HEK293T (cell line): Measurements from ENCODE around the gene C1QTNF1.

ENCODE experiments used
- CTCF ChIA-PET: fragments of 350-600 bp; formaldehyde crosslinking; extraction: SDS; loops from one replicate; lab custom pipeline; 2021; ENCODE audit warnings: antibody characterized with exemption, inconsistent platforms; lab: Yijun Ruan, JAX
- POLR2A ChIA-PET: fragments of 350-600 bp; formaldehyde crosslinking; extraction: SDS; loops from one replicate; lab custom pipeline; 2020; ENCODE audit warnings: antibody characterized with exemption, inconsistent platforms; lab: Yijun Ruan, JAX
- DNase-seq: peaks from one replicate; pipeline ENCODE4 v3.0.0; 2012; ENCODE audit warnings: mixed read lengths; ENCODE audit errors: extremely low spot score
- ARNT ChIP-seq: fragments of 450-650 bp; IDR thresholded peaks from 2 replicates; pipeline ENCODE4 v1.6.1; 2017; ENCODE audit warnings: mild to moderate bottlenecking
- BHLHE40 ChIP-seq: fragments of 450-650 bp; IDR thresholded peaks from 2 replicates; pipeline ENCODE4 v1.6.1; 2016; ENCODE audit warnings: mild to moderate bottlenecking, moderate library complexity, borderline replicate concordance
- CTBP1 ChIP-seq: fragments of 450-650 bp; IDR thresholded peaks from 2 replicates; pipeline ENCODE4 v1.6.1; 2016; ENCODE audit warnings: borderline replicate concordance
- ELF4 ChIP-seq: fragments of 450-650 bp; IDR thresholded peaks from 2 replicates; pipeline ENCODE4 v1.6.1; 2017; ENCODE audit warnings: antibody characterized with exemption
- FOXA1 ChIP-seq: fragments of 450-650 bp; IDR thresholded peaks from 2 replicates; pipeline ENCODE4 v1.6.1; 2016; ENCODE audit warnings: mild to moderate bottlenecking
- FOXK2 ChIP-seq: fragments of 450-650 bp; IDR thresholded peaks from 2 replicates; pipeline ENCODE4 v1.6.1; 2016; ENCODE audit warnings: mild to moderate bottlenecking
- FOXM1 ChIP-seq: fragments of 450-650 bp; IDR thresholded peaks from 2 replicates; pipeline ENCODE4 v1.6.1; 2017; ENCODE audit warnings: mild to moderate bottlenecking, borderline replicate concordance
- HDGF ChIP-seq: fragments of 450-650 bp; IDR thresholded peaks from 2 replicates; pipeline ENCODE4 v1.6.1; 2017; ENCODE audit warnings: antibody characterized with exemption, borderline replicate concordance
- L3MBTL2 ChIP-seq: fragments of 450-650 bp; conservative IDR thresholded peaks from 2 replicates; pipeline ENCODE4 v1.6.1; 2016; ENCODE audit warnings: mild to moderate bottlenecking
- LEF1 ChIP-seq: fragments of 450-650 bp; IDR thresholded peaks from 2 replicates; pipeline ENCODE4 v1.6.1; 2017; ENCODE audit warnings: mild to moderate bottlenecking, borderline replicate concordance
- NFRKB ChIP-seq: fragments of 450-650 bp; IDR thresholded peaks from 2 replicates; pipeline ENCODE4 v1.6.1; 2016; ENCODE audit warnings: mild to moderate bottlenecking, moderate library complexity
- SP1 ChIP-seq: fragments of 450-650 bp; IDR thresholded peaks from 2 replicates; pipeline ENCODE4 v1.6.1; 2017
- SUZ12 ChIP-seq: fragments of 450-650 bp; IDR thresholded peaks from 2 replicates; pipeline ENCODE4 v1.6.1; 2016; ENCODE audit warnings: mild to moderate bottlenecking
- TARDBP ChIP-seq: fragments of 450-650 bp; IDR thresholded peaks from 2 replicates; pipeline ENCODE4 v1.6.1; 2016
- ZNF384 ChIP-seq: fragments of 450-650 bp; IDR thresholded peaks from 2 replicates; pipeline ENCODE4 v1.6.1; 2016
- TF ChIP-seq, protein P1 (sequence below): fragments of 450-650 bp; IDR thresholded peaks from 2 replicates; pipeline ENCODE4 v1.6.1; 2016

Gene C1QTNF1

DNA sequence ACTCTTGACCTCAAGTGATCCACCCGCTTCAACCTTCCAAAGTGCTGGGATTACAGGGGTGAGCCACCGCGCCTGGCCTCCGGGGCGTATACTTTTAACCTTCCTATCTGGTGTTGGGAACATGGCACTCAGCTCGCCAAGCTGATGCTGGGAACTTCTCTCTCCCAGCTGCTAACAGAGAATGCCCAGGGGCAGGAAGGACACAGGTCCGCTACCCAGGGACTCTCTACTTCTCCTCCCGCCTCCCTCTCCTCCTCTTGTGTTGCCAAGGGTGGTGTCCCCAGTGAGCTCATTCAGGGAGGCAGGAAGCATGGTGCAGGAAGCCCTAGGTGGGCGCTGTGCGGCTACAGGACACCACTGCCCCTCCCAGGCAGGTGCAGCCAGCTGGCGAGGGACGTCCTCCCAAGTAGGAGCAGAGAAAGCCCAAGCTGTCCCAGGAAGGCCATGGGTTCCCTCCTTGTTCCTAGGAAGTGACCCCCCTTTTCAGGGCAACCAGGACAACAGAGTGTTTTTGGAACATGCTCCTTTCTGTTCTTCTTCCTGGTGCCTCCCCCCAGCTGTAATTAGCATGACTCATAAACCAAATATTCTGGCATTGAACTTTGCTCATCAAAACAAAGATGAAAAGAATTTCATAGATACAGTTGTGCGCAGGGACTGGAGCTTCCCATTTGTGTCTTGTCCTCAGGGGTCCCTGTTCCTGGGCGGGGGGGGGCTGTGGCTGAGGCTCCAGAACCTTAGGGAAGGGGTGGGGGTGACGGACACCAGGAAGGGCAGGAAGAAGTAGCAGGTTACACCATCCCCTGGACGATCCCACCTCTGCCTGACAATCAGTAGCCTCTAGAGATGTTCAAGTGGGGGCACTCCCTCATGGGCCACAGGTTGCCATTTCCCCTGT, 2.7 kb downstream of the C1QTNF1 start:
- TF ChIP-seq, protein P1, sequence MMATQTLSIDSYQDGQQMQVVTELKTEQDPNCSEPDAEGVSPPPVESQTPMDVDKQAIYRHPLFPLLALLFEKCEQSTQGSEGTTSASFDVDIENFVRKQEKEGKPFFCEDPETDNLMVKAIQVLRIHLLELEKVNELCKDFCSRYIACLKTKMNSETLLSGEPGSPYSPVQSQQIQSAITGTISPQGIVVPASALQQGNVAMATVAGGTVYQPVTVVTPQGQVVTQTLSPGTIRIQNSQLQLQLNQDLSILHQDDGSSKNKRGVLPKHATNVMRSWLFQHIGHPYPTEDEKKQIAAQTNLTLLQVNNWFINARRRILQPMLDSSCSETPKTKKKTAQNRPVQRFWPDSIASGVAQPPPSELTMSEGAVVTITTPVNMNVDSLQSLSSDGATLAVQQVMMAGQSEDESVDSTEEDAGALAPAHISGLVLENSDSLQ, result no peak
- TF ChIP-seq L3MBTL2, result no peak
- no peak for TF ChIP-seq BHLHE40
- no peak for TF ChIP-seq SUZ12
- no peak for TF ChIP-seq HDGF
- no peak for TF ChIP-seq ELF4
- no peak for TF ChIP-seq FOXK2
- TF ChIP-seq LEF1, result no peak
- no peak for TF ChIP-seq CTBP1
- no peak for TF ChIP-seq NFRKB
- POLR2A ChIA-PET, result interaction anchor here (2.5 kb wide), 1 partner anchor 17 kb away, joined by 7 read pairs; the partner anchor contains the start of gene CANT1
- CTCF ChIA-PET, result interaction anchor here (0.6 to 3.6 kb wide), 2 partner anchors 15 to 18 kb away, joined by 3 to 17 read pairs; no protein-coding TSS in a partner anchor
- DNase-seq, result no peak

DNA sequence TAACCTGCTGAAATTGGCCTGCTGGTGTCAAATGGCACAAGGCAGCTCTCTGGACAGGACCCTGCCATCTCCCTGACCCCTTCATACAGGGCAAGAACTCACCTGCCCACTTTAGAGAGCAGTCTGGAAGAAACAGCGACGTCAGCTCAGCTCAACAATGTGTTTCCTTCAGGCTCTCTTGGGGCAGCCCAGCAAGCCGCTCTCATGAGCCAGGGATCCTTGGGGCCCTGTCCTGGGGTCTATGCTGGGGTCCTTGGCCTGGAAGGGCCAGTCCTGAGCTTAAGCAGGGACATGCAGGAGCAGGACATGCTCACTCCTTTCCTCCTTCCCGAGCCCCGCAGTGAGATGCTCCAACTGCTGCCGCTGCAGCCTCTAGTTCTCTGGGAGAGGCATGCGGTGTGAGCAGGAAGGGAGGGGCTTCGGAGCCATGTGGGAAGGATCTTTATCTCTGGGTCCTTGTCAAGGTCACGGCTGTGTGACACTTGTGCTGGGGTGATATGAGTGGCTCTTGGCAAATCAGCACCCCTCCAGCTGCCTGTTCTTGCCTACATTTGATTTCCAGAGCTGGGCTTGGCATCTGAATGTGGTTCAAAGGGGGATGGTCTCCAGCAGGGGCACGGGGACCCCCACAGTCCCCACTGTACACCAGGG, 3.4 kb downstream of the C1QTNF1 start:
- TF ChIP-seq HDGF (no peak), CTBP1 (no peak), FOXA1 (no peak), ZNF384 (no peak), SP1 (no peak), SUZ12 (no peak), NFRKB (no peak), BHLHE40 (no peak), FOXK2 (no peak), ELF4 (no peak), L3MBTL2 (no peak), LEF1 (no peak), FOXM1 (no peak)
- TF ChIP-seq, protein P1, result no peak
- DNase-seq, result no peak
- ChIA-PET CTCF (interaction anchor here (3.6 kb wide), 1 partner anchor 14 kb away, joined by 17 read pairs; no protein-coding TSS in a partner anchor), POLR2A (interaction anchor here (2.5 kb wide), 1 partner anchor 18 kb away, joined by 7 read pairs; the partner anchor contains the start of gene CANT1)

DNA sequence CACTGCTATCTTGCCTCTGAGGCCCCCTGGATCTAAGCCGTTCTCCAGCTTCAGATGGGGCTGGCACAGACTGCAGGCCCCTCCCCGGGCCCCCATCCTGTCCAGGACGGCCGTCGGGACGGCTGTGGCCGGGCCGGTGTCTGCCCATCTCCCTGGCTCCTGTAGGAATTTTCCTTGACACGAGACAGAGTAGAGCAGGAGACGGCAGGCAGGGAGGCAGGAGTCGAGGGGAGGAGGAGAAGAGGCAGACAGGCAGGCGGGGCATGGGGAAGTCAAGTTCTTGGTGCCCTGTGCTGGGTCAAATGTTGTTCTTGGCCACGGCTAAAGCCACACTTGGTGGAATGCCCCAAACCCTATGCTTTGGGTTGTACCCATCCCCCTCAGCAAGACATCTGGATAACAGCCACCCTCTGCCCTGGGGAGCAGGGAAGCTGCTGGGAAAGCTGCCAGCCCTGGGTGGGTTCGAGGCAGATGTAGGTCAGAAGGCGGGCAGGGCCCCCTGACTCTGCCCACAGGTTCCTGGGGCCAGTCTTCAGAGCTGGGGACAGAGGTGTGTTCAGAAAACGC, 4.0 kb downstream of the C1QTNF1 start:
- no peak for DNase-seq
- CTCF ChIA-PET, result interaction anchor here (0.6 to 3.6 kb wide), 3 partner anchors 13 to 76 kb away, joined by 3 to 17 read pairs (median 6); no protein-coding TSS in a partner anchor
- POLR2A ChIA-PET, result interaction anchor here (0.8 to 2.5 kb wide), 2 partner anchors 18 to 46 kb away, joined by 4 to 7 read pairs; partner anchors contain the start of genes CANT1 and ENGASE
- TF ChIP-seq L3MBTL2 (no peak), FOXK2 (no peak), ELF4 (no peak), FOXA1 (no peak), SP1 (no peak), LEF1 (no peak), NFRKB (no peak), TARDBP (no peak), FOXM1 (no peak), ARNT (no peak), CTBP1 (no peak), ZNF384 (no peak), HDGF (no peak), BHLHE40 (no peak), SUZ12 (no peak)
- TF ChIP-seq, protein P1, result no peak

DNA sequence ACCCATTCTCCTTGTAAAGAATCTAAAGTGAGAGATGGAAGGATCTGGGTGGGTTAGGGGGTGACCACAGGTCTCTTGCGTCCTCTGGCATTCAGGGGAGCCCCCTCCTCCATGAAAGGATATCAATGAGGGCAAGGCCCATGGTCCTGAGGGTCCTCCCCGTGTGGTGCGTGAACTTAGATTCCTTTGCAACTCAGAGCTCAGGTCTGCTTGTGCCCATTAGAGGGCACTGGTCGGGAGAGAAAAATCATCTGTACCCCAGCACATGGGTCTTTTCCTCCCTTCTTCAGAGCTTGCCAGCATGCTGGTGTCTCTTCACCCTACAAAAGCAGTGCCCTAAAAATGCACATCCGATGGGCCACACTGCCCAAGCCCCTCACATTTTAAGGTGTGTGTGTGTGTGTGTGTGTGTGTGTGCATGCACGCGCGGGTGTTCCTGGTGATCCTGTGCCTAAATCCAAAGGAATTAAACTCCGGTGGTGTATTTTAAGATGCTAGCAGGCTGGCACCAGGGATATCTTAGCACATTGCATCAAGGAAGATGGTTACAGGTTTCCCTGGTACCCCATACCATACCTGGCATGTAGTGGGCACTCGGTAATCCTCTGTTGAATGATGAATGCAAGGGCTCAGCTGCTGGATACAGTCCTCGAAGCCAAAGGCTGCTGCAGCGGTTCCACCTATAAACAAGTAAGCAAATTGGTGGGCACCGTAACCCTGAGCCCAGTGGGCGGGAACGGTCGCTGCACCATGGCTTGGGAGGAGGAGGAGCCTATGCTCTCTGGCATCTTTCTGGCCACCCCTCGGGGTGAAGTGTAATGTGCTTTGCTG, 4.7 kb downstream of the C1QTNF1 start:
- POLR2A ChIA-PET, result interaction anchor here (0.8 kb wide), 1 partner anchor 45 kb away, joined by 4 read pairs; the partner anchor contains the start of gene ENGASE

More for the DNA sequence above, 4.7 kb downstream of the C1QTNF1 start:
- CTCF ChIA-PET, result interaction anchor here (0.6 to 3.6 kb wide), 3 partner anchors 13 to 76 kb away, joined by 3 to 17 read pairs (median 6); no protein-coding TSS in a partner anchor
- TF ChIP-seq, protein P1, result no peak
- TF ChIP-seq BHLHE40 (no peak), L3MBTL2 (no peak), ELF4 (no peak), HDGF (no peak), TARDBP (no peak)
- DNase-seq, result no peak
